Amniotic epithelial cell (primary cell): ENCODE results near the gene ACTG1.
"Not testable (repeated sequence)": the region's sequence is repeated elsewhere in the genome, so short reads cannot be mapped to it uniquely, and the experiment has no call there.

Experiments used
- DNase-seq: peaks from one replicate; pipeline ENCODE4 v3.0.0-alpha.2; 2010; ENCODE audit warnings: low read depth

The ACTG1 gene

DNA sequence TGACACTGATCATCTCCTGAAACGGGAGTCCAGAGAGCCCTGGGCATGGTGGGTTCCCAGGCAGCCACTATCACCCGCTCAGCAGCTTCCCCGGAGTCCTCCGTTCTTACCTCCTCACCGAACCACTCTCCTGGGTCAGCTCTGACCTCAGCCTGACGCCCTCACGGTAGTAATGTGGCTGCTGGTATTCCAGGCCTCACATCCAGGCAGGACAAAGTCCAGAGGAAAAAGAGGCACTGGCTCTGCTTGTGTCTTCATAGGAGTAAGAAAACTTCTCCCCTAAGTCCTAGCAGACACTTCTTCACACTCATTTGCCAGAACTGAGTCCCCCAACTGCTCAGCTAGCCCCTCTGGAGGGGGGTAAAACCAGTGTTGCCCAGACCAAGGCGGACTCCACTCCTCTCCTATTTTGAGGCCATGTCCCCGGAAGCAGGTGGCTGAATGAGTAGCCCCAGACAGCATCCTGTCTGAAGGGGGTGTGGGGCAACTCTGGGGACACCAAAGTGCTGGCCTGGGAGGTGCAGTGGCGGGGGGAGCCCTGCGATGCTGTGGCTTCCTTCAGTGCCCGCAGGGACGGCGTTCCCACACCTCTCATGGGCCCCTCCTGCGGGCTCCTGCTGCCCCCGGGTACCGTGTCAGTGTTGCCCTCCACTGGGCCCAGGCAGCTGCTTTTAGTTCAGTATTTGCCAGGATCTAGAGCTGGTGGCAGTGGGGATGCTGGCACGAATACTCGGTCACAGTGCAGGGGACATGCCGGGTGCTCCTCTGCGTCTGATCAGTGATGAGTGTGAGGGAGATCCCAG, 20.9 kb upstream of the ACTG1 start:
- no peak for DNase-seq

DNA sequence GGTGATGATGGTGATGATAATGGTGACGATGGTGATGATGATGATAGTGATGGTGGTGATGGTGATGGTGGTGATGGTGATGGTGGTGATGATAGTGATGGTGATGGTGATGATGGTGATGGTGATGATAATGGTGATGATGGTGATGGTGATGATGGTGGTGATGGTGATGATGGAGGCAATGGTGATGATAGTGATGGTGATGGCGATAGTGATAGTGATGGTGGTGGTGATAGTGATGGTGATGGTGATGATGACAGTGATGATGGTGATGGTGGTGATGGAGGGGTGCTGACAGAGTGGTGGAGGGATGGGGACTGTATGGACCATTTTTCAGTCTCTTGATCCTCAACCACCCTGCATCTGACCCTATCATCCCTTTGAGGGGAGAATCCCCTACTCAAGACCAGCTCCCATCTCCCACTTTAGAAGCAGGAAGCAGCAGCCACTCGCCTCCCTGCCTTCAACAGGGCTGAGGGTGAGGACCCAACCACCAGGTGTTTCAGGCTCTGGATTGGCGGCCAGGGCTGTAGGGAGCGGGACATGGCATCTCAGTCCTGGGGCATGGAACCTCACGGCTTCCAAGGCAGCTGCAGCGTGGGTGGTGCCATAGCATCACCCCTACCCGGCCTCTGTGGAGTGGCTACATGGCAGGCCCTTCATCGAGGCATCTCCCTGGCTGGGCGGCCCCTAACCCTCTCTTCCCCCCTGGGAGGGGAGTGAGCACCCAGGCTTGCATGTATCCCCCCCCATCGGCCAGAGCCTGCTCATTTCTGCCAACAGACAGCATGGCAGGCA, 20.1 kb upstream of the ACTG1 start:
- no peak for DNase-seq

DNA sequence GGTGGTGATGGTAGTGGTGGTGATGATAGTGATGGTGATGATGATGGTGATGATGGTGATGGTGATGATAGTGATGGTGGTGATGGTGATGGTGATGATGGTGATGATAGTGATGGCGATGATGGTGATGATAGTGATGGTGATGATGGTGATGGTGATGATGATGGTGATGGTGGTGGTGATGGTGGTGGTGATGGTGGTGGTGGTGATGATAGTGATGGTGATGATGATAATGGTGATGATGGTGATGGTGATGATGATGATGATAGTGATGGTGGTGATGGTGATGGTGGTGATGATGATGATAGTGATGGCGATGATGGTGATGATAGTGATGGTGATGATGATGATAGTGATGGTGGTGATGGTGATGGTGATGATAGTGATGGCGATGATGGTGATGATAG, 19.4 kb upstream of the ACTG1 start:
- not testable (repeated sequence) for DNase-seq

DNA sequence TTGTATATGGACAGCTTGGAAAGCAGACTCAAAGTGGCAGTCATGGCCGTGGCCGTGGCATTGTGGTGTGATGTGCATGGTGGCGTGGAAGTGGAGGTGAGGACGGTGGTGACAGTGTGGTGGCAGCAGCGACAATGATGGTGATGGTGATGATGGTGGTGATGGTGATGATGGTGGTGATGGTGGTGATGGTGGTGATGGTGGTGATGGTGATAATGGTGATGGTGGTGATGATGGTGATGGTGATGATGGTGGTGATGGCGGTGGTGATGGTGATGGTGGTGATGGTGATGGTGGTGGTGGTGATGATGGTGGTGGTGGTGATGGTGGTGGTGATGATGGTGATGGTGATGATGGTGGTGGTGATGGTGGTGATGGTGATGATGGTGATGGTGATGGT, 18.4 kb upstream of the ACTG1 start:
- not testable (repeated sequence) for DNase-seq

DNA sequence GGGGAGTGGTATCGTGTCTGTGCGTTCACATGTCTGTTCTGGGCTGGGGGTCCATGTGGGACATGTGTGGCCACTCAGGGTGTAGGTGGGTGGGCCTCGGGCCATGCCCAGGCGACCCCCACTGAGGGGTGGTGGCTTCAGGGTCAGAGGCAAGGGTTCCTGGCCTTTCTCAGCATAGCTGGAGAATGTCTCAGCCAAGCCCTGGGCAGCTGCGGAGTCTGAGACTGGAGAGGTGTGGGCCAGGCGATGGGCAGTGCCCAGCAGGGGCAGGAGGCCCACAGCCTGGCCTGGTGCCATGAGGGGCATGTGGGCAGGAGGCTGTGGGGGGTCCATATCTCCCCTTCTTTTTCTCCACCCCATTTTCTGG, 16.8 kb upstream of the ACTG1 start:
- DNase-seq, result no peak

DNA sequence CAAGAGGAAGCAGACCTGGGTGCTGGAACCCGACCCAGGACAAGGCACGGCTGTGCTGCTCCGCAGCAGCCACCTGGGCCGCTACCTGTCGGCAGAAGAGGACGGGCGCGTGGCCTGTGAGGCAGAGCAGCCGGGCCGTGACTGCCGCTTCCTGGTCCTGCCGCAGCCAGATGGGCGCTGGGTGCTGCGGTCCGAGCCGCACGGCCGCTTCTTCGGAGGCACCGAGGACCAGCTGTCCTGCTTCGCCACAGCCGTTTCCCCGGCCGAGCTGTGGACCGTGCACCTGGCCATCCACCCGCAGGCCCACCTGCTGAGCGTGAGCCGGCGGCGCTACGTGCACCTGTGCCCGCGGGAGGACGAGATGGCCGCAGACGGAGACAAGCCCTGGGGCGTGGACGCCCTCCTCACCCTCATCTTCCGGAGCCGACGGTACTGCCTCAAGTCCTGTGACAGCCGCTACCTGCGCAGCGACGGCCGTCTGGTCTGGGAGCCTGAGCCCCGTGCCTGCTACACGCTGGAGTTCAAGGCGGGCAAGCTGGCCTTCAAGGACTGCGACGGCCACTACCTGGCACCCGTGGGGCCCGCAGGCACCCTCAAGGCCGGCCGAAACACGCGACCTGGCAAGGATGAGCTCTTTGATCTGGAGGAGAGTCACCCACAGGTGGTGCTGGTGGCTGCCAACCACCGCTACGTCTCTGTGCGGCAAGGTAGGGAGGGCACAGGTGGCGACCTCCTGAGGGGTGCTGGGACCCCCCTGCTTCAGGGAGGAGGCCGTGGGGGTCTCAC, 16.2 kb upstream of the ACTG1 start:
- no peak for DNase-seq

DNA sequence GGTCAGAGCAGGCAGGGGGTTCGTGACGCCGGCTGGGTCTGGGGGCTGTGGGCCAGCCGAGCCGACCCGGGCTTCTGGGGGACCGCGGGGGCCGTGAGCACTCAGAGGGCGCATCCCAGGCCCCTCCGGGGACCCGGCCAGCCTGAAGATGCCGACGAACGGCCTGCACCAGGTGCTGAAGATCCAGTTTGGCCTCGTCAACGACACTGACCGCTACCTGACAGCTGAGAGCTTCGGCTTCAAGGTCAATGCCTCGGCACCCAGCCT, 15.7 kb upstream of the ACTG1 start:
- DNase-seq, result no peak

DNA sequence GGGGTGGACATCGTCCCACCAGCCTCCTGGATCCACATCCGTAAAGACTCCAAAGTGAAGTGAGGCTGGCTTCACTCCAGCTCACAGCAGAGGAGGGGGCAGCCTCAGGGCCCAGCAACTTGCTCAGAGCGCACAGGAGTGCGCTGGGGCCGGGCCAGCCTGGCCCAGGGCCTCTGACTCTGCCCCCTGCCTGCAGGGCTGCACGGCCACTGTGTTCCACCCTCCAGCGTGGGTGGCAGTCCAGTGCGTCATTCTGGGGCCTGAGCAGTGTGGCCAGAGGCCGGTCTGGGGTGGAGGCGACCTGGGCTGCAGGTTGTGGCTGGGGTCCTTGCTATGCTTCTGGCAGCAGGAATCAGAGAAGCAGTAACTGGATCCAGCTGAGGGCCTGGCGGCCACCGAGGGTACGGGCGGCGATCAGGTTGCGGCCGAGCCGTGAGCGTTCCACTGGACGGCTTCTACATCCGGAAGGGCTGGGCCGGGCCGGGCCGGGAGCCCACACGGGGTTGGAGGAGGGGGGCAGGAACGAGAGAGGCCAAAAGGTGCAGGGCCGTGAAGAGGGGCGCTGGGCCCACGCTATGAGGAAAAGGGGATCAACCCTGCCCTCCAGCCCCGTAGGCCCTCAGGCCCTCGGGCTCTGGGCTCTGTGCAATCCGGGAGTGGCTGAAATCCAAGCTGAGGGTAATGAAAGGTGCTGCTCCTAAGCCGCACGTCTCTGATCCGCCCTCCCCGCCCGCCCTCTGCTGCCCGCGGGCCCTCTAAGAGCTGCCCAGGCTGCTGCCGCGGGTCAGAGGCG, 15.2 kb upstream of the ACTG1 start, which contains the start of gene FSCN2:
TSS of gene FSCN2 (plus strand) at position 787 of the 793 bp plus-strand sequence. CDS start 155 bp downstream, outside the sequence.
- DNase-seq, result no peak

DNA sequence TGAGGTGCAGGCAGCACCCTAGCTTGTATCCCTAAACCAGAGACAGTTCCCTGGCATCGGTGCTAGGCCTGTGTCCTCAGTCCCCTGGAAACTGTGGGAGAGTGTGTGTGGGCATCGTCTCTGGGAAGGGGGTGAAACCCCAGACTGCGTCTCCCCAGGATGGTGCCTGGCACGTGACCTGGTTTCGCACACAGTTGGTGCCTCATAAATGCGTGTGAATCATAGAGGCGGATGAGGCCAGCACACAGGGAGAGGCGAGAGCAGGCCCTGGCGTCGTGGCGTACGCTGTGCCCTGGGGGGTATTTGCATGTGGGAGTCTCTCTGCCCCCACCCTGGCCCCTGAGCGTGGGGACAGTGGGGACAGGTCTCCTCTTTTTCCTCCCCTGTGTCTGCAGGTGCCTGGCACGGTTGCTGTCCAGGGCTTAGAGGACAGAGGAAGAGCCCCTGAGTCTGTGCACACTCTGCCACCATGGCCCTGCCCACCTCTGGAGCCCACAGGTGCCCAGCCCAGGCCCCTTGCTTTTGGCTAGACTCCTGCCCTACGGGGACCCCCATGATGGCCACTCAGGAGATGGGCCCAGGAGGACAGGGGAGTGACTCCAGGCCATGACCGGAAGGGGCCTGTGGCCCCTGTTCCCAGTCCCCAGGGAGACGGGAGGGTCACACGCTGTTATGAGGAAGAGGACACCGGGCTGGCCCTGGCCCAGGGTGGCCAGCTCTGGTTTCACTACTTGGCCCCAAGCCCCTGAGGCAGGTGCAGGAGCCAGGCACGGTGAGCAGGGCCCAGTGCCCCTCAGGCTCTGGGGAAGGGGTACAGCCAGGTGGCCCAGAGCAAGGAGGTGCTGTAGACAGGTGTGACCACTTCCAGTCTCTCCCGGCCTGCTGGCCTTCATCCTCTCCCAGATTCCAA, 14.3 kb upstream of the ACTG1 start:
- DNase-seq, result no peak

DNA sequence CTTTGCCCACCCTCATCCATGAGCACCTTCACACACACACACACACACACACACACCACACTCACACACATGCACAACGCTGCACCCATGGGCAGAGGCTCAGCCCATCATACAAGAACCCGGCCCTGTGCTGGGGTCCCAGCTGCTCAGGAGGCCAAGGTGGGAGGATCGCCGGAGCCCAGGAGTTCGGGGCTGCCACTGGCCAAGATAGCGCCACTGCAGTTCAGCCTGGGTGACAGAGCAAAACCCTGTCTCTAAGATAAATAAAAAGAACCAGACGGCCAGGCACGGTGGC, 12.2 kb upstream of the ACTG1 start:
- DNase-seq, result no peak

DNA sequence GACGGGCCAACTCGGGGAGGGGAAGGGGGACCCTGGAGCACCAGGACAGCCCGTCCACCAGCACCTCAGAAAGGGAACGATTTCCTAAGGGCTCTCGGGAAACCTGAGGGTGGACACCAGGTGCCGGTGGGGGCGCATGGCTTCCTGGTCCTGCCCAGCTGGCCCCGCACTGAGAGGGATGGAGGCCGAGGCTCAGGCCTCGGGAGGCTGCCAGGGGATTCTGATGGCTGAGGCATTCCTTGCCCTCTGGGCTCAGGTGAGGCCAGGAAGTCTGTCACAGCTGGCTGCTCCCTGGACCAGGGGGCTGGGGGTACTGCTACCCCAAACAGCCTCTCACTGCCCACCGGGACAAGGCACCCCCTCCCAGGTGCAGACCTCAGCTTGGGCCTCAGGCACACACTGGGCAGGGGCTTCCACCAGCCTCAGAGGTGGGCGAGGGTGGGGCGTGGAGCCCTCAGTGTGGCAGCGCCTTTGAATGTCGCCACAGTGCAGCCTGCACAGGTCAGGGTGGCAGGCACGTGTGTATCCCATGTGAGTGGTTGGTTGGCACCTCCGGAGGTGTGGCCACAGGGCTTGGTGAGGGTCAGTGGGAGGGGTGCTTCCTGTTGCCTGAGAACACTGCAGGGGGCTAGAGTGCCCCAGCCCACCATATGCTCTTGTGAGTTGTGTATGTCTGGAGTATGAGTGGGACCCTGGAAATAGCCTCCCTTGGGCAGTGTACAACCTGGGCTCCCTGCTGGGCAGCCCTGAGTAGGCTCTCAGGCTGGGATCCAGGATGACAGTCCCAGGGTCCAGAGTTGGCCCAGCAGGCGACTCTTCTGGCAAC, 11.7 kb upstream of the ACTG1 start:
- DNase-seq, result no peak

DNA sequence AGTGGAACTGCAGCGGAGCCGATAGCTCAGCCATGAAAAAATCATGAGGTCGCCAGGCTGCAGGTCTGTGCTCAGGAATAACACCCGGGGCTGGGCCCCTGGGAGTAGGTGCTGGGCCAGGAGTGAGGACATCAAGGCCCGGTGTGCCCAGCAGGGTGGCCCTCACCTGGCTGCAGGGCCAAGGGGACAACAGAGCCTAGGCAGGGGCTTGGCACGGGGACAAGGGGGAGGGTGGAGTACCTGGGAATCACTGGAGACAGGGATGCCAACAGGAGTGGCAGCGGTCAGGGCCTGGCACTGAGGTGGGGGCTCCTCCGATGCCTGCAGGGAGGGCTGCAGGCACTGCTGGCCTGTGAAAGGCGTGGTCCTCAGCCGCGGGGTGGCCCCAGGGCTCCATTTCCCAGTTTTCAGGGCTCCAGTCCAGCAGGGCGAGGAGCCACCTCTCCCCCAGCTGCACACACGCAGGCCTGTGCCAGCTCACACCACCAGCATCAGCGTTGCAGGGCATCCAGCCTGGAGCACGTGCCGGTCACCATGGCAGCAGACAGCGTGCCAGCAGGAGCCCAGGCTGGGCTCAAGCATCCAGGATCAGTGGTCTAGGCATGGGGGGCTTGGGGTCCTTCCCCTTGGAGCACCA, 10.9 kb upstream of the ACTG1 start:
- no peak for DNase-seq

DNA sequence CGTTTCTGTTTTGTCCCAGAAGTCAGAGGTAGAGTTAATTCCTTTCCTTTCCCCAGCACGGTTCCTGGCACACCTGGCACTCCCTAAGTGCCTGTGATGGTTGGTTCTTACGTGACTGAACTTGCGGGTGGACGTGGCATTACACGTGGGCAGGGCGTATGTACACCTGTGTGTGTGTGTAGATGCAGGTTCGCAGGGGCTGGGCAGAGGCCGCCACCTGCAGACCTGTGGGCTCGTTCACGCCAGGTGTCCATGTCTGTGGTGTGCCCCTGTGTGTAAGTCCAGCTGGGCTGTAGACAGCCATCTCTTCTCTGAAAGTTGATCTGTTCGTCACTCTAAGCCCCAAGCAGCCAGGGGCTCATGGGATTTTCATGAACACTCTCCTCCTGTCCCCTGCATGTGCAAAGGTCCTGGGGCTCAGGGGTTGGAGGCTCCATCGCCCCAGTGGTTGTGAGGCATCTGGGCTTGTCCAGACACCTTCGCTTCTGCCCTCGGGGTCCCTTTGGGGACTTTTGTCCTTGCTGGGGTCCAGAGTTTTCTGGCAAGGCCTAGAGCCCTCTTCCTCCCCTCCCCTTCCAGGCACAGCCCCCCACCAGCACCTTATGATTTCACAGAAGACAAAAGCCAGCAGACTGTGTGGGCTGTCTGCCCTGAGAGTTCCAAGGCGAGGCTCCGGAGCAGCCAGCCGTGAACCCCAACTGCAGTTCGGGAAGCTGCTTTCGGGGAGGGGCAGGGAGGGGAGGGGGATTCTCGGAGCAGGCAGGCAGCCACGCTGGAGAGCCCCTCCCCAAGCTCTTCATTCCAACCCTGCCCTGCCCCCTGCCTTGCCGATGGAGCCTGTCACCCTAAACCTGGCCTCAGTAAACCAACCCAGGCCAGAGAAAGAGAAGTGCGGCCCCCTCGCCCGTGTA, 10.1 kb upstream of the ACTG1 start:
- DNase-seq, result peak; percentile 37

DNA sequence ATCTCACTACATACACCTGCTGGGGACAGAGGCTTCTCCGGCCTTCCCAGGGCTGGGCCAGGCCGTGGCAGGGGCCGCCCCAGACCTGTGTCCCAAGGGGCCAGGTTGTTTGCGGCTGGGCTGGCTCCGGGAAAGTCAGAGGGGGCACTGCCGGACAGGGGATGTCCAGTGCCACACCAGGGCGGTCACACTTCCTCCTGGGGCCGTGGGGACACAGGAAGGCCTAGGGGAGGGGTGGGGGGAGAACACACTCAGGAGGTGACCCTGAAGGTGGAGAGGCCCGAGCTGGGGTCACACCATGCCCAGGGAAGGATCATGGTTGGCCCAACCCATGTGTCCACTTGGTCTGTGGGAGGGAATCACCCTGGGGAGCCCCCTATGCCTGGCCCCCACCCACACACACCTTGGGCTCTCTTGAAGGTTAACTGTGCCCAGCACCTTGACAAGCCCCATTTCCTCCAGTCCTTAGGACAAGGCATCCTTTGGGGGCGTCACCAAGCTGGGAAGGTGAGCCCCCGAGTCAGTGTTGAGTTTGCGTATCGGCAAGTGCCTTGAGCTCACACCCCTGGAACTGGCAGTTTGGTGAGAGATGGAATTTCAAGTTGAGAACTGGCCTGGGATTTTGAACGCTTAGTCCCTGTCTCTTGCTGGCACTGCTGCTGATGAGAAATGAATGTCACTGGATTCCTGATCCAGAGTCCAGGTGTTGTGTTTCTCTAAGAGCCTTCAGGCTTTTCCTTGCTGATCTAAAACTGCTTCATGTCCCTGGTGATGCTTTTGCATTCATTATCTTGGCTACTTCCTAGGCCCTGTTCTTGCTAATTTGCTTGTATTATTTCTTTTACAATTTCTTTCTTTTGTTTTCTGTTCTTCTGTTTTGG, 7.7 kb upstream of the ACTG1 start:
- DNase-seq, result no peak

DNA sequence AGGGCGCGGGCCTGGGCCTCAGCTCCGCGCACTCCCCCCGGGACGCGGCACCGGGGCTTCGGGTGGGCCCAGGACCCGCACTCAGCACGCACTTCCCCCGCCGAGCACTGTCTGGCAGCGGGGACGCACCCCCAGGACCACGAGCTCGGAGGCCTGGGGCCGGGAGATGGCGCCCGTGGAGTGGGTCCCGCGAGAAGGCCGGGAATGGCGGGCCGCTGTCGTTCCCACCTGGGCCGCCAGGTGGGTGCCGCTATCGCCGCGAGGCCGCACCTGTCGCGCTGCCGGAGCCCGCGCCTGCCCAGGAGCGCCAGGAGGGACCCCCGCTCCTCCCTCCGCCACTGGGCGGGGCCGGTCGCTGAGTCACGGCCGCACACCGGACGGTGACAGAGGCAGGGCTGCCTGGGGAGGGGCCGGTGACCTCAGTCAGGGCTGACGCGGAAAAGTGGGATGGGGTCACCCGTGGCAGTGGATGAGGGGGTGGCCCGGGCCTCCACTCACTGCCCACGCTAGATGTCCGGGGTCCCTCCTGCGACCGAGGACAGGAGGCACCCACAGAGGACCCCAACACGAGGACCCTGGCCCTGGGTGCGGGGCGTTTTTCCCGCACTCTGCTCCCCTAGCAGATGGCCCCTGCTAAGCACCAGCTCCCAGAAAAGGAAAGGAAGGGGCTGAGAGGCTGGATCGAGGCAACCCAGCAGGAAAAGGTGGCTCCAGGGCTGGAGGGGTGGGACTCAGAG, 6.9 kb upstream of the ACTG1 start:
- no peak for DNase-seq

DNA sequence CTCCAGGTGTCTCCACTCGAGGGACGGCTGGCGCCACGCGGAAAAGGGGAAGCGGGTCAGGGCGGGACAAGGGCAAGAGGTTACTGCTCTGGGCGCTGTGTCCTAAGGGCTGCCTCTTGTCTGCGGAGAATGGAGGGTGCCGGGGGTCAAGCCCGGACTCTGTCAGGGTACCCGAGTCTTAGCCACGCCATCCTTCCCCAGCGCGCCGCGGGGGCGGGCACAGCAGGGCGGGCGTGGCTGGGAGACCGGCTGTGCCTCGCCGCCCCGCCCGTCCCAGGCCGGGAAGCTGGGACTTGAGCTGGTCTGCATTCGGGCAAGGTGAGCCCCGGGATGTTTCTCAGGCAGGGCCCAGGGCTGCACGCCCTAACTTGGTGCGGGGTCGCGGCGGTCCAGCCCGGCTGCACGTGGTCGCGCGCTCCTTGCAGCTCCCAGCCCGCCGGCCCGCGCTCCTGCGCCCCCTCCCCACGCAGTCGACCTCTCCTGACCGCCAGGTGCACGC, 6.2 kb upstream of the ACTG1 start:
- DNase-seq, result no peak
